C4-2B (cell line): Measurements from ENCODE around the gene SCAPER.

ENCODE experiments used
- CTCF ChIP-seq: fragments of 450-650 bp; conservative IDR thresholded peaks from 2 replicates; pipeline ENCODE4 v1.5.1; 2017; ENCODE audit warnings: mild to moderate bottlenecking
- ZFX ChIP-seq: fragments of 450-650 bp; IDR thresholded peaks from 2 replicates; pipeline ENCODE4 v1.6.1; 2017

- TF ChIP-seq CTCF (no peak), ZFX (no peak)
These were observed 559.6 kb downstream of the SCAPER start for GRCh38 chr15:76345583-76345879.
